ENCODE results near the gene ARHGAP1.

GRCh38 chr11:46662366-46662765 is 38.1 kb downstream of the ARHGAP1 start:
- TF ChIP-seq EZH2phosphoT487 (IDR thresholded peaks at IDR 0.05) (no peak), CTCF (IDR thresholded peaks at IDR 0.05) (no peak)

Measured in neural progenitor cell (in vitro differentiated cells).